Measurements from ENCODE around the gene TREM1.
A peak's percentile ranks its signal among the peaks of the same experiment; 100 is the strongest.

GRCh38 chr6:41318654-41319565 is 32.4 kb upstream of the TREM1 start:
- TF ChIP-seq CTCF (conservative IDR thresholded peaks at IDR 0.05; ENCODE audit: low read length) (peak; percentile 99), EZH2phosphoT487 (IDR thresholded peaks at IDR 0.05; ENCODE audit: borderline replicate concordance) (no peak)

Data from Loucy (cell line).